ENCODE results near the gene ADAMTSL1. TPM values are rescaled to one million over a fixed set of nuclear protein-coding genes. Genes with fewer than 3 reads are reported as not detected.

ADAMTSL1 gene
- total and polyA plus RNA-seq, 2 donors from 2014 or later: 3.0 to 27.3 TPM

- no peak overlapping the region for H3K4me3 ChIP-seq (ENCODE audit: low read length in 3 of 3)
- H3K4me1 ChIP-seq (ENCODE audit: control insufficient read depth in 2 of 3, insufficient read depth in 2 of 3, low read depth in 1 of 3, low read length in 3 of 3): peaks cover 0 to 5% (median 0%) of the 10 kb centered on the region in 3 donors
- TF ChIP-seq CTCF (IDR thresholded peaks at IDR 0.05; ENCODE audit: borderline replicate concordance, extremely low read depth, insufficient read depth): no peak
- H3K27me3 ChIP-seq (ENCODE audit: control insufficient read depth, insufficient read depth, low read length): no peaks in the 10 kb centered on the region
- intact Hi-C loops (cut with DNase I): no loop called here
- H3K27ac ChIP-seq (ENCODE audit: low read depth in 2 of 2, low read length in 2 of 2): no peak overlapping the region
- no peaks in the 10 kb centered on the region for H3K9me3 ChIP-seq (ENCODE audit: control insufficient read depth in 2 of 3, insufficient read depth in 1 of 3, low read length in 3 of 3)
- H3K36me3 ChIP-seq (ENCODE audit: control insufficient read depth in 2 of 3, insufficient read depth in 3 of 3, low read length in 3 of 3): no peaks in the 10 kb centered on the region
- no peak for DNase-seq
- no peak for FAIRE-seq
- no peak overlapping the region for H3K9ac ChIP-seq (ENCODE audit: low read length in 3 of 3)
These were observed 243.8 kb downstream of the ADAMTSL1 start for GRCh38 chr9:18717759-18718158.

DNA sequence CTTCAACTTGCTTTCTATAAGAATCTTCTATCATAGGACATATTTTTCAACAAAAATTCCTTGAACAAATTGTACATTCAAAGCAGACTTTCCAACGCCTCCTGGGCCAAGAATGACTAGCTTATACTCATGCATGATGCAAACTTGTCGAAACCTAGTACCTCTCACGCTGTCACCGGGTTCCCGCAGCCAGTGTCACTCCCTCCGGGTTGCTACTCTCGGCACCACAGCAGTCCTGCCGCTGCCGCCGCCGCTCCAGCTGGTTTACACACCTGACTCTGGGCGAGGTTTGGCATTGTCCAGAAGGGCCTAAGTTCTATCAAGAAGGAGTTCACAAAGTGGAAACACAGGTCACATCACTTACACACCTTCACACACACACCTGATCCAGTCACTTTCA, 244.4 kb downstream of the ADAMTSL1 start:
- Histone ChIP-seq H3K9me3 (ENCODE audit: control insufficient read depth in 2 of 3, insufficient read depth in 1 of 3, low read length in 3 of 3) (no peaks in the 10 kb centered on the region), H3K4me1 (ENCODE audit: control insufficient read depth in 2 of 3, insufficient read depth in 2 of 3, low read depth in 1 of 3, low read length in 3 of 3) (peaks cover 0 to 5% (median 0%) of the 10 kb centered on the region in 3 donors), H3K36me3 (ENCODE audit: control insufficient read depth in 2 of 3, insufficient read depth in 3 of 3, low read length in 3 of 3) (no peaks in the 10 kb centered on the region), H3K27ac (ENCODE audit: low read depth in 2 of 2, low read length in 2 of 2) (no peak overlapping the region), H3K9ac (ENCODE audit: low read length in 3 of 3) (no peak overlapping the region), H3K4me3 (ENCODE audit: low read length in 3 of 3) (no peak overlapping the region), H3K27me3 (ENCODE audit: control insufficient read depth, insufficient read depth, low read length) (no peaks in the 10 kb centered on the region)
- intact Hi-C loops (cut with DNase I): no loop called here
- FAIRE-seq: no peak
- no peak for DNase-seq
- TF ChIP-seq CTCF (IDR thresholded peaks at IDR 0.05; ENCODE audit: borderline replicate concordance, extremely low read depth, insufficient read depth): no peak

DNA sequence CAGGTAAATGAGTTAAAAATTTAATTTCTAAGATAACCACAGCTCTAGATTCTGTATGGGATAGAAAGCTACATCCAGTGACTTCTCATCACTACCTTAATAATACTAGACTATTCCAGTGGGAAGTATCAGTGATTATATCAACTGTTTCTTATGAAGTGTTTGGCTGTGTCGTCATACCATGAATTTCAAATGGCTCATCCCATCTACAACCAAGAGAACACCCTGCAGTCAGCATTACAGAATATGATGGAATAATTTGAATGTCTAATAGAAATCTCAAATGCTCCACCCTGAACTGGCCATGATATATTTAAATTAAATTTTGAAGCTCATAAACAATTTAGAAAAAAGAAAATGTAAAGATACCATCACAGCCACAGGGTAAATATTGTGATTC, 245.0 kb downstream of the ADAMTSL1 start:
- Histone ChIP-seq H3K36me3 (ENCODE audit: control insufficient read depth in 2 of 3, insufficient read depth in 3 of 3, low read length in 3 of 3) (no peaks in the 10 kb centered on the region), H3K9me3 (ENCODE audit: control insufficient read depth in 2 of 3, insufficient read depth in 1 of 3, low read length in 3 of 3) (no peaks in the 10 kb centered on the region), H3K27ac (ENCODE audit: low read depth in 2 of 2, low read length in 2 of 2) (no peak overlapping the region), H3K4me1 (ENCODE audit: control insufficient read depth in 2 of 3, insufficient read depth in 2 of 3, low read depth in 1 of 3, low read length in 3 of 3) (peaks cover 0 to 5% (median 0%) of the 10 kb centered on the region in 3 donors), H3K4me3 (ENCODE audit: low read length in 3 of 3) (no peak overlapping the region), H3K27me3 (ENCODE audit: control insufficient read depth, insufficient read depth, low read length) (no peaks in the 10 kb centered on the region), H3K9ac (ENCODE audit: low read length in 3 of 3) (no peak overlapping the region)
- TF ChIP-seq CTCF (IDR thresholded peaks at IDR 0.05; ENCODE audit: borderline replicate concordance, extremely low read depth, insufficient read depth): no peak
- DNase-seq: no peak
- intact Hi-C loops (cut with DNase I): no loop called here
- FAIRE-seq: no peak

DNA sequence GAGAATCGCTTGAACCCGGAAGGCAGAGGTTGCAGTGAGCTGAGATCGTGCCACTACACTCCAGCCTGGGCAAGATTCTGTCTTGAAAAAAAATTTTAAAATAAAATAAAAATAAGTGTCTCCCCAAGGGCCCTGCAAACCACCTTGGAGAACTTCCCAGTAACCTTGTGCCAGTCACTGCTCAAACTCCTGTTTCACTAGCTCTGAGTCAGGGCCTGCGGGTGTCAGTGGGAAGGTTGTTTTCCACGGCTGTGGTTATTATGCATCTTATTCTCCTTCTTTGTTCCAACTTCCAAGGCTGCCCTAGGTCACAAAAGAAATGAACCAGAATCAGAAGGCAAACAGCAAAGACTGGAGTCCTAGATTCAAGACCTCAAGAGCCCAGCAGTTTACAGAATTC, 246.7 kb downstream of the ADAMTSL1 start:
- FAIRE-seq: no peak
- Histone ChIP-seq H3K27ac (ENCODE audit: low read depth in 2 of 2, low read length in 2 of 2) (no peak overlapping the region), H3K9ac (ENCODE audit: low read length in 3 of 3) (no peak overlapping the region), H3K4me3 (ENCODE audit: low read length in 3 of 3) (no peak overlapping the region), H3K9me3 (ENCODE audit: control insufficient read depth in 2 of 3, insufficient read depth in 1 of 3, low read length in 3 of 3) (no peaks in the 10 kb centered on the region), H3K36me3 (ENCODE audit: control insufficient read depth in 2 of 3, insufficient read depth in 3 of 3, low read length in 3 of 3) (no peaks in the 10 kb centered on the region), H3K27me3 (ENCODE audit: control insufficient read depth, insufficient read depth, low read length) (no peaks in the 10 kb centered on the region), H3K4me1 (ENCODE audit: control insufficient read depth in 2 of 3, insufficient read depth in 2 of 3, low read depth in 1 of 3, low read length in 3 of 3) (peaks cover 0 to 5% (median 0%) of the 10 kb centered on the region in 3 donors)
- no peak for DNase-seq
- TF ChIP-seq CTCF (IDR thresholded peaks at IDR 0.05; ENCODE audit: borderline replicate concordance, extremely low read depth, insufficient read depth): no peak
- intact Hi-C loops (cut with DNase I): no loop called here
